Measurements from ENCODE around the gene CEMIP2.
"Not testable (repeated sequence)": the region's sequence is repeated elsewhere in the genome, so short reads cannot be mapped to it uniquely, and the experiment has no call there.

The CEMIP2 gene

GRCh38 chr9:71672573-71672972 lies 95.7 kb downstream of the CEMIP2 start:
- no peak for DNase-seq

GRCh38 chr9:71671289-71671688 lies 97.0 kb downstream of the CEMIP2 start:
- no peak for DNase-seq

- DNase-seq: no peak
These were observed 98.2 kb downstream of the CEMIP2 start for GRCh38 chr9:71670121-71670520.

- no peak for DNase-seq
These were observed 98.9 kb downstream of the CEMIP2 start for GRCh38 chr9:71669284-71669995.

- no peak for DNase-seq
These were observed 99.6 kb downstream of the CEMIP2 start for GRCh38 chr9:71668717-71669116.

- no peak for DNase-seq
These were observed 103.1 kb downstream of the CEMIP2 start for GRCh38 chr9:71665247-71665646.

- no peak for DNase-seq
These were observed 103.7 kb downstream of the CEMIP2 start for GRCh38 chr9:71664566-71664965.

GRCh38 chr9:71663931-71664459 lies 104.3 kb downstream of the CEMIP2 start:
- no peak for DNase-seq

GRCh38 chr9:71663216-71663615 lies 105.1 kb downstream of the CEMIP2 start:
- no peak for DNase-seq

- no peak for DNase-seq
These were observed 106.2 kb downstream of the CEMIP2 start for GRCh38 chr9:71662082-71662481.

GRCh38 chr9:71657276-71657675 lies 111.0 kb downstream of the CEMIP2 start:
- DNase-seq: not testable (repeated sequence)

GRCh38 chr9:71656496-71656895 lies 111.8 kb downstream of the CEMIP2 start:
- no peak for DNase-seq

- no peak for DNase-seq
These were observed 112.5 kb downstream of the CEMIP2 start for GRCh38 chr9:71655778-71656177.

- DNase-seq: no peak
These were observed 113.2 kb downstream of the CEMIP2 start for GRCh38 chr9:71655141-71655540.

- no peak for DNase-seq
These were observed 115.8 kb downstream of the CEMIP2 start for GRCh38 chr9:71652480-71652879.

- DNase-seq: no peak
These were observed 119.9 kb downstream of the CEMIP2 start for GRCh38 chr9:71648453-71648852.

GRCh38 chr9:71647094-71647591 lies 121.2 kb downstream of the CEMIP2 start:
- DNase-seq: no peak

- DNase-seq: no peak
These were observed 122.2 kb downstream of the CEMIP2 start for GRCh38 chr9:71646131-71646530.

GRCh38 chr9:71644819-71645362 lies 123.4 kb downstream of the CEMIP2 start:
- DNase-seq: no peak

GRCh38 chr9:71643330-71643729 lies 125.0 kb downstream of the CEMIP2 start:
- DNase-seq: no peak

GRCh38 chr9:71642056-71642455 lies 126.3 kb downstream of the CEMIP2 start:
- no peak for DNase-seq

GRCh38 chr9:71638627-71639026 lies 129.7 kb downstream of the CEMIP2 start:
- no peak for DNase-seq

- no peak for DNase-seq
These were observed 130.4 kb downstream of the CEMIP2 start for GRCh38 chr9:71637926-71638325.

GRCh38 chr9:71637375-71637774 lies 130.9 kb downstream of the CEMIP2 start:
- DNase-seq: no peak
